H9 (cell line): ENCODE data around the gene FAM107A. TPM values are rescaled to one million over a fixed set of nuclear protein-coding genes. Genes with fewer than 3 reads are reported as not detected.

Experiments used
- DNase-seq: peaks from one replicate; pipeline ENCODE4 v3.0.0-alpha.2; 2017
- H2AFZ ChIP-seq: one replicate; pipeline ENCODE4 v1.6.1; 2013; ENCODE audit warnings: mild to moderate bottlenecking, low read length, control low read depth, moderate library complexity
- H2AK5ac ChIP-seq: 2 replicates; pipeline ENCODE4 v1.6.1; 2013; ENCODE audit warnings: low read length, control low read depth, mixed read lengths; ENCODE audit not compliant: insufficient read length
- H2BK120ac ChIP-seq: one replicate; pipeline ENCODE4 v1.6.1; 2013; ENCODE audit warnings: low read depth, mild to moderate bottlenecking, low read length, control low read depth, inconsistent platforms; ENCODE audit not compliant: poor library complexity, severe bottlenecking
- H2BK12ac ChIP-seq: 2 replicates; pipeline ENCODE4 v1.6.1; 2013; ENCODE audit warnings: low read length, control low read depth, mixed read lengths, low read depth; ENCODE audit not compliant: insufficient read length
- H2BK15ac ChIP-seq: 2 replicates; pipeline ENCODE4 v1.6.1; 2013; ENCODE audit warnings: low read depth, low read length, control low read depth
- H2BK20ac ChIP-seq: one replicate; pipeline ENCODE4 v1.6.1; 2013; ENCODE audit warnings: low read depth, mild to moderate bottlenecking, low read length, control low read depth, inconsistent platforms; ENCODE audit not compliant: poor library complexity, severe bottlenecking
- H2BK5ac ChIP-seq: 2 replicates; pipeline ENCODE4 v1.6.1; 2013; ENCODE audit warnings: low read length, control low read depth, mixed read lengths; ENCODE audit not compliant: insufficient read length
- H3K14ac ChIP-seq: 2 replicates; pipeline ENCODE4 v1.6.1; 2013; ENCODE audit warnings: low read length, control low read depth; ENCODE audit not compliant: insufficient read depth
- H3K18ac ChIP-seq: 2 replicates; pipeline ENCODE4 v1.6.1; 2013; ENCODE audit warnings: low read depth, mild to moderate bottlenecking, mixed read lengths, low read length, control low read depth; ENCODE audit not compliant: insufficient read length
- H3K23ac ChIP-seq: 2 replicates; pipeline ENCODE4 v1.6.1; 2013; ENCODE audit warnings: low read length, control low read depth, mixed read lengths, low read depth; ENCODE audit not compliant: insufficient read length
- H3K23me2 ChIP-seq: 2 replicates; pipeline ENCODE4 v1.6.1; 2013; ENCODE audit warnings: low read depth, mild to moderate bottlenecking, mixed read lengths, low read length, control low read depth; ENCODE audit not compliant: insufficient read length, poor library complexity, severe bottlenecking
- H3K27ac ChIP-seq: 2 replicates; pipeline ENCODE4 v1.5.1; 2013; ENCODE audit warnings: low read length, control low read depth, mixed read lengths, low read depth; ENCODE audit not compliant: insufficient read length
- H3K27me3 ChIP-seq: 2 replicates; pipeline ENCODE4 v1.6.1; 2013; ENCODE audit warnings: low read length, control low read depth, inconsistent platforms; ENCODE audit not compliant: insufficient read depth
- H3K4ac ChIP-seq: 2 replicates; pipeline ENCODE4 v1.6.1; 2013; ENCODE audit warnings: low read depth, mild to moderate bottlenecking, control low read depth, inconsistent platforms, low read length, moderate library complexity
- H3K4me1 ChIP-seq: 2 replicates; pipeline ENCODE4 v1.6.1; 2013; ENCODE audit warnings: low read length, control low read depth, inconsistent platforms; ENCODE audit not compliant: insufficient read depth
- H3K4me2 ChIP-seq: 2 replicates; pipeline ENCODE4 v1.6.1; 2013; ENCODE audit warnings: low read length, control low read depth, mixed read lengths; ENCODE audit not compliant: insufficient read length, insufficient read depth
- H3K56ac ChIP-seq: 2 replicates; pipeline ENCODE4 v1.6.1; 2013; ENCODE audit warnings: low read depth, mild to moderate bottlenecking, mixed read lengths, low read length, control low read depth; ENCODE audit not compliant: insufficient read length
- H3K79me1 ChIP-seq: 2 replicates; pipeline ENCODE4 v1.6.1; 2013; ENCODE audit warnings: low read depth, mild to moderate bottlenecking, moderate library complexity, low read length, control low read depth, inconsistent platforms; ENCODE audit not compliant: insufficient read depth, poor library complexity, severe bottlenecking
- H3K79me2 ChIP-seq: 2 replicates; pipeline ENCODE4 v1.6.1; 2013; ENCODE audit warnings: low read length, control low read depth, inconsistent platforms; ENCODE audit not compliant: insufficient read depth
- H3K9ac ChIP-seq: 2 replicates; pipeline ENCODE4 v1.6.1; 2013; ENCODE audit warnings: low read length, control low read depth, mixed read lengths; ENCODE audit not compliant: insufficient read length; ENCODE audit errors: extremely low read depth
- H3K9me3 ChIP-seq: one replicate; pipeline ENCODE4 v1.6.1; 2013; ENCODE audit warnings: low read depth, low read length, inconsistent platforms; ENCODE audit not compliant: control insufficient read depth
- H3T11ph ChIP-seq: one replicate; pipeline ENCODE4 v1.6.1; 2013; ENCODE audit warnings: mild to moderate bottlenecking, low read length, control low read depth, inconsistent platforms
- H4K20me1 ChIP-seq: one replicate; pipeline ENCODE4 v1.6.1; 2013; ENCODE audit not compliant: control insufficient read depth, insufficient read length, insufficient read depth
- H4K5ac ChIP-seq: 2 replicates; pipeline ENCODE4 v1.6.1; 2013; ENCODE audit warnings: low read depth, mild to moderate bottlenecking, mixed read lengths, low read length, control low read depth; ENCODE audit not compliant: insufficient read length
- H4K8ac ChIP-seq: replicated peaks from 2 replicates; pipeline ENCODE4 v1.6.1; 2013; ENCODE audit warnings: low read length, control low read depth, mixed read lengths, low read depth; ENCODE audit not compliant: insufficient read length
- H4K91ac ChIP-seq: 2 replicates; pipeline ENCODE4 v1.6.1; 2013; ENCODE audit warnings: low read depth, mild to moderate bottlenecking, moderate library complexity, mixed read lengths, low read length, control low read depth; ENCODE audit not compliant: insufficient read length
- H3K27ac Mint-ChIP-seq, 3 experiments: 2 replicates in 2 of 3; 3 replicates in 1 of 3; pipeline ENCODE4 v1.8.0; 2020 to 2021; ENCODE audit warnings: mixed read lengths in 3 of 3, mild to moderate bottlenecking in 1 of 3, moderate library complexity in 1 of 3
- H3K27me3 Mint-ChIP-seq: 2 replicates; pipeline ENCODE4 v1.8.0; 2021; ENCODE audit warnings: low read depth, mild to moderate bottlenecking, moderate library complexity, mixed read lengths
- H3K36me3 Mint-ChIP-seq, 3 experiments: 2 replicates in 2 of 3; 3 replicates in 1 of 3; pipeline ENCODE4 v1.8.0; 2020 to 2021; ENCODE audit warnings: low read depth in 3 of 3, mixed read lengths in 3 of 3; ENCODE audit not compliant: insufficient read depth in 1 of 3
- H3K4me1 Mint-ChIP-seq, 2 experiments: 2 replicates each; pipeline ENCODE4 v1.8.0; 2020; ENCODE audit warnings: mixed read lengths in 2 of 2
- H3K4me3 Mint-ChIP-seq, 2 experiments: 2 replicates in 1 of 2; 3 replicates in 1 of 2; pipeline ENCODE4 v1.8.0; 2020 to 2021; ENCODE audit warnings: mild to moderate bottlenecking in 2 of 2, mixed read lengths in 2 of 2, moderate library complexity in 1 of 2
- H3K9me3 Mint-ChIP-seq, 2 experiments: 2 replicates in 1 of 2; 3 replicates in 1 of 2; pipeline ENCODE4 v1.8.0; 2020; ENCODE audit warnings: mild to moderate bottlenecking in 2 of 2, mixed read lengths in 2 of 2, moderate library complexity in 1 of 2
- CTCF ChIP-seq: fragments of 200-600 bp; sonication (generic); conservative IDR thresholded peaks from 3 replicates; pipeline ENCODE4 v1.8.0; 2021; ENCODE audit warnings: antibody characterized with exemption, mild to moderate bottlenecking
- WGBS: extraction: QIAGEN DNeasy Blood & Tissue Kit; methylation state at CpG from one replicate; pipeline ENCODE4 v1.1.7; 2013; ENCODE audit warnings: missing lambda C conversion rate, low lambda C conversion rate, mixed read lengths; ENCODE audit not compliant: insufficient read length; ENCODE audit errors: extremely low coverage; 5-methylcytosine and 5-hydroxymethylcytosine counted together
- total RNA-seq: library from RNA; stranded (reverse); gene quantifications from 2 replicates; pipeline ENCODE4 v1.2.1, GENCODE V29; 2021

The FAM107A gene
- total RNA-seq, 1 experiment from 2014 or later, result 0.11 TPM

GRCh38 chr3:58608648-58609047 lies 31.5 kb upstream of the FAM107A start:
- Histone ChIP-seq H3K18ac (no peak overlapping the region), H3K56ac (no peak overlapping the region), H4K5ac (no peak overlapping the region), H3K4me2 (no peak overlapping the region), H3K9ac (no peak overlapping the region), H3K27me3 (no peaks in the 10 kb centered on the region), H4K91ac (no peak overlapping the region), H2BK120ac (no peak overlapping the region), H3K9me3 (no peaks in the 10 kb centered on the region), H2BK20ac (no peak overlapping the region), H3K4ac (no peak overlapping the region), H2AFZ (no peak overlapping the region), H3K27ac (no peak overlapping the region), H3K14ac (0 out of 2 replicates have a peak overlapping the region, but pooled peaks have one; percentile 23), H2BK5ac (no peak overlapping the region), H3K79me2 (no peaks in the 10 kb centered on the region), H4K8ac (no peak overlapping the region), H2BK12ac (no peak overlapping the region), H2AK5ac (no peak overlapping the region), H3K4me1 (no peaks in the 10 kb centered on the region), H4K20me1 (no peaks in the 10 kb centered on the region), H3T11ph (no peak overlapping the region), H3K79me1 (no peaks in the 10 kb centered on the region), H3K23ac (no peak overlapping the region), H2BK15ac (no peak overlapping the region), H3K23me2 (no peaks in the 10 kb centered on the region)
- H3K4me3 Mint-ChIP-seq, result no peak overlapping the region
- no peaks in the 10 kb centered on the region for H3K36me3 Mint-ChIP-seq
- H3K4me1 Mint-ChIP-seq, result peaks cover 0 to 2% of the 10 kb centered on the region in 2 experiments; a peak in 1 of 4 replicates
- H3K27ac Mint-ChIP-seq, result no peak overlapping the region; a peak in 1 of 7 replicates
- DNase-seq, result no peak
- peaks cover 19% of the 10 kb centered on the region for H3K27me3 Mint-ChIP-seq
- no CpG with 5 or more reads among the region's 5 CpGs for WGBS
- no peak for TF ChIP-seq CTCF
- no peaks in the 10 kb centered on the region for H3K9me3 Mint-ChIP-seq
